ENCODE measurements around the gene CPNE5. TPM values are rescaled to one million over a fixed set of nuclear protein-coding genes. Genes with fewer than 3 reads are reported as not detected.

The CPNE5 gene
- total RNA-seq, 2 donors from 2014 or later: 0.85 to 1.6 TPM

DNA sequence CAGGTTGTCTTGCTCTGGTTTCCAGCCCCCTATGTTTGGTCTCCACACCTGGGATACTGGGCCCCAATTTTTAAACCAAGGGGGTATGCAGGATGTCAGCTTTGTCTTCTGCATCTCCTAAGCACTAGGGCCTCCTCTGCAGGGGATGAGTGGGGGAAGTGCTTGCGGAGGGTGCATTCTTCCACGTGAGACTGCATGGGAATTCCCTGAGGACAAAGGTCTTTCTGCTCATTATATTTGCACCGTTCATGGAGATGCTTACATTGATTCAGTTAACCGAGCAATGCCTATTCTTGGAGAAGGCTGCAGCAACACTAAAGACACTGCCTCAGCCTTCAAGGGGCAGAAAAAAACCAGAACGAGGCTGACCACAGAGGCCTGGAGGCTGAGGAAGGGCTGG, 96.2 kb downstream of the CPNE5 start:
- no peak overlapping the region for H3K4me3 ChIP-seq
- no peaks in the 10 kb centered on the region for H3K36me3 ChIP-seq
- no peak overlapping the region for H3K27ac ChIP-seq
- TF ChIP-seq, protein P1, sequence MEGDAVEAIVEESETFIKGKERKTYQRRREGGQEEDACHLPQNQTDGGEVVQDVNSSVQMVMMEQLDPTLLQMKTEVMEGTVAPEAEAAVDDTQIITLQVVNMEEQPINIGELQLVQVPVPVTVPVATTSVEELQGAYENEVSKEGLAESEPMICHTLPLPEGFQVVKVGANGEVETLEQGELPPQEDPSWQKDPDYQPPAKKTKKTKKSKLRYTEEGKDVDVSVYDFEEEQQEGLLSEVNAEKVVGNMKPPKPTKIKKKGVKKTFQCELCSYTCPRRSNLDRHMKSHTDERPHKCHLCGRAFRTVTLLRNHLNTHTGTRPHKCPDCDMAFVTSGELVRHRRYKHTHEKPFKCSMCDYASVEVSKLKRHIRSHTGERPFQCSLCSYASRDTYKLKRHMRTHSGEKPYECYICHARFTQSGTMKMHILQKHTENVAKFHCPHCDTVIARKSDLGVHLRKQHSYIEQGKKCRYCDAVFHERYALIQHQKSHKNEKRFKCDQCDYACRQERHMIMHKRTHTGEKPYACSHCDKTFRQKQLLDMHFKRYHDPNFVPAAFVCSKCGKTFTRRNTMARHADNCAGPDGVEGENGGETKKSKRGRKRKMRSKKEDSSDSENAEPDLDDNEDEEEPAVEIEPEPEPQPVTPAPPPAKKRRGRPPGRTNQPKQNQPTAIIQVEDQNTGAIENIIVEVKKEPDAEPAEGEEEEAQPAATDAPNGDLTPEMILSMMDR (IDR thresholded peaks at IDR 0.05): no peak
- H3K9me3 ChIP-seq: no peaks in the 10 kb centered on the region
- no peaks in the 10 kb centered on the region for H3K27me3 ChIP-seq (replicated peaks; ENCODE audit: insufficient read depth)
- no peak for ATAC-seq (ENCODE audit: insufficient number of reproducible peaks, low FRiP score, low read depth)
- no peak for DNase-seq (ENCODE audit: low spot score)
- H3K4me1 ChIP-seq (ENCODE audit: control insufficient read depth in 1 of 2, low read depth in 2 of 2): no peaks in the 10 kb centered on the region

DNA sequence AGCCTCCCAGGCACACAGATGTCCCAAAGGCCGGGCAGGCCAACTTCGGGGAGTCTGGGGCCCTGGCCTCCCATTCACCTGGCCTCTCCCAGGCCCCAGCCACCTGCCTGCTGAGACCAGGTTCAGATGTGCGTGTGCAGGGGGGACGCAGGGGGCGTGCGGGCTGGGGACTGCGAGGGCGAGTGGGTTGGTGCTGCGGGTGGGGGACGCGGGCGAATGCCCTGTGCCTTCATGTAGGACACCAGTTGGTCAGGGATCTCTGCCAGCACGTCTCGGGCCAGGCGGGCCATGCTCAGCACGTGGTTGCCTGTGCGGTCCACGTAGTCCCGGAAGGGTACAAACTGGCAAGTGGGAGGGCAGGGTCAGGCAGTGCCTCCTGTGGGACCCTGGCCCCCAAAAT, 97.1 kb downstream of the CPNE5 start:
- no peak overlapping the region for H3K27ac ChIP-seq
- no peaks in the 10 kb centered on the region for H3K4me1 ChIP-seq (ENCODE audit: control insufficient read depth in 1 of 2, low read depth in 2 of 2)
- H3K4me3 ChIP-seq: no peak overlapping the region
- H3K27me3 ChIP-seq (replicated peaks; ENCODE audit: insufficient read depth): no peaks in the 10 kb centered on the region
- H3K9me3 ChIP-seq: no peaks in the 10 kb centered on the region
- DNase-seq (ENCODE audit: low spot score): no peak
- no peak for ATAC-seq (ENCODE audit: insufficient number of reproducible peaks, low FRiP score, low read depth)
- no peaks in the 10 kb centered on the region for H3K36me3 ChIP-seq
- TF ChIP-seq, protein P1 (IDR thresholded peaks at IDR 0.05): no peak

DNA sequence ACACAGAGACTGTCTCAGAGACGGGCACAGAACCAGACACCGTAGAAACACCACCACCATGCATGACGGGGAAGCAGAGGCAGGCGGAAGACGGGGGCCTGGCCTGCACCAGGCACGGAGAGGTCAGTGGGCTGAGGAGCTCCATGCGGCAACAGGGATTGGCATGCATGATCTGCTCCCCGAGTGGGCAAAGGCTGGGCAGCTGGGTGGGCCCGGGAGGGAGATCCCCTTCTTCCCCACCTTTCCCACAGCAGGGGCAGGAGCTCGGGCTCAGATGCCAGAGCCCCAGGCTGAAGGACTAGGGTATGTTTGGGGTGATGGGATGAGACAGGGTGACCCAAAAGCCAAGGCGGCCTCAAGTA, 98.4 kb downstream of the CPNE5 start:
- ATAC-seq (ENCODE audit: insufficient number of reproducible peaks, low FRiP score, low read depth) (no peak), DNase-seq (ENCODE audit: low spot score) (no peak)
- Histone ChIP-seq H3K4me3 (no peak overlapping the region), H3K4me1 (ENCODE audit: control insufficient read depth in 1 of 2, low read depth in 2 of 2) (peaks cover 5 to 6% of the 10 kb centered on the region in 2 donors), H3K36me3 (no peaks in the 10 kb centered on the region), H3K27me3 (replicated peaks; ENCODE audit: insufficient read depth) (no peaks in the 10 kb centered on the region), H3K9me3 (no peaks in the 10 kb centered on the region), H3K27ac (no peak overlapping the region)
- TF ChIP-seq, protein P1 (IDR thresholded peaks at IDR 0.05): no peak

DNA sequence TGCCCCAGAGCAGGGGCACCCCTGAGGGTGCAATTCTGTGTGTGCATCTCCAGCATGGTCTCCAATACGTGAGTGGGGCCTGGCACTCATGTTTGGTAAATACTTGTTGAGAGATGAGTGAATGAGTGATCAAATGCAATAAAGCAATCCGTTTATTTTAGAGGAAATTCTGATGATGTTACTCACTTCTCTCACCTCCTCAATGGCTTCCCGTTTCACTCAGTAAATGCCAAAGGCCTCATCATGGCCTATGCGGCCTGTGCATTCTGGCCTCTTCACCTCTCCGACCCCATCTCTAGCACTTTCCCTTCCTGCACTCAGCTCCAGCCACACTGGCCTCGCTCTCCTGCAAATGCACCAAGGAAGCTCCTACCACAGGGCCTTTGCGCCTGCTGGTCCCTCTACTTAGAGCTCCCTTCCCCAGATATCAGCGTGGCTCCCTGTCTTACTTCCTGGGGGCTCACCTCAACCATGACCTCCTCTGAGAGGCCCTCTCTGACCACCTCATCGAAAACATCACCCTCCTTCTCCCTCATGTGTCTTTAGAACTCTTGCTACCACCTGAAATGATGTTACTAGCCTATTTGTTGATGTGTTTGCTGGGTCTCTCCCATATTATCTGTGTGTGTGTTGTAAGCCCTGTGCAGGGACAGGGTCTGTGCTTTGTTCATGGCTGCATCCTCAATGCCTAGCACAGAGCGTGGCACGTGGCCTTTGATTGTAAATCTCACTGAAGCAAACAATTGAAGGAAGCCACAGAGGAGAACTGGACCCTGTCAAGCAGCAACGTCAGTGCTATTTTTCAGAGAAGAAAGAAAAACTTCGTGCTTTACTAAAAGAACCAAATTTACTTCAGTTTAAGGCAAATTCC, 99.1 kb downstream of the CPNE5 start:
- no peaks in the 10 kb centered on the region for H3K9me3 ChIP-seq
- no peaks in the 10 kb centered on the region for H3K36me3 ChIP-seq
- TF ChIP-seq, protein P1 (IDR thresholded peaks at IDR 0.05): no peak
- DNase-seq (ENCODE audit: low spot score) (no peak), ATAC-seq (ENCODE audit: insufficient number of reproducible peaks, low FRiP score, low read depth) (no peak)
- H3K27ac ChIP-seq: no peak overlapping the region
- peaks cover 5 to 12% of the 10 kb centered on the region in 2 donors for H3K4me1 ChIP-seq (ENCODE audit: control insufficient read depth in 1 of 2, low read depth in 2 of 2)
- H3K4me3 ChIP-seq: no peak overlapping the region
- no peaks in the 10 kb centered on the region for H3K27me3 ChIP-seq (replicated peaks; ENCODE audit: insufficient read depth)

DNA sequence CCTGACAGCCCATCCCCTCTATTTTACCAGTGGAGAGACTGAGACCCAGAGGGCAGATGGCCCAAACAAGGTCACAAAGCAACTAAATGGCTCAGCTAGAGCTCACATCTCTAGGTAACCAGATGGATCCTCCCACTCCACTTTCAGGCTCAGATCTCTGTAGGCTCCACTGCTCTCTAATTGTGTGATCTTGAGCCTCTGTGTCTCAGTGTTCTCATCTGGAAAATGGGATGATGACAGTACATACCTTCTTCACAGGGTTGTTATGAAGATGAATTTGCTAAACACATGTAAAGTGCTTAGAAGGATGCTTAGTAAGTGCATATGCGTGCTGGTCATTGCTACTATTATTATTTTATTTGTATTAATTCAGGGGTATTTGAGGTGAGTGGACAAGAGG, 101.1 kb downstream of the CPNE5 start:
- no peaks in the 10 kb centered on the region for H3K27me3 ChIP-seq (replicated peaks; ENCODE audit: insufficient read depth)
- H3K36me3 ChIP-seq: no peaks in the 10 kb centered on the region
- no peak overlapping the region for H3K27ac ChIP-seq
- TF ChIP-seq, protein P1 (IDR thresholded peaks at IDR 0.05): no peak
- ATAC-seq (ENCODE audit: insufficient number of reproducible peaks, low FRiP score, low read depth): no peak
- no peak for DNase-seq (ENCODE audit: low spot score)
- no peak overlapping the region for H3K4me3 ChIP-seq
- peaks cover 5 to 17% of the 10 kb centered on the region in 2 donors for H3K4me1 ChIP-seq (ENCODE audit: control insufficient read depth in 1 of 2, low read depth in 2 of 2)
- H3K9me3 ChIP-seq: no peaks in the 10 kb centered on the region
